H9 (cell line): Measurements from ENCODE around the gene NFE2L3. TPM values are rescaled to one million over a fixed set of nuclear protein-coding genes. Genes with fewer than 3 reads are reported as not detected.

Experiments used
- DNase-seq: peaks from one replicate; pipeline ENCODE4 v3.0.0-alpha.2; 2017
- H2AFZ ChIP-seq: one replicate; pipeline ENCODE4 v1.6.1; 2013; ENCODE audit warnings: mild to moderate bottlenecking, low read length, control low read depth, moderate library complexity
- H2AK5ac ChIP-seq: 2 replicates; pipeline ENCODE4 v1.6.1; 2013; ENCODE audit warnings: low read length, control low read depth, mixed read lengths; ENCODE audit not compliant: insufficient read length
- H2BK120ac ChIP-seq: one replicate; pipeline ENCODE4 v1.6.1; 2013; ENCODE audit warnings: low read depth, mild to moderate bottlenecking, low read length, control low read depth, inconsistent platforms; ENCODE audit not compliant: poor library complexity, severe bottlenecking
- H2BK12ac ChIP-seq: 2 replicates; pipeline ENCODE4 v1.6.1; 2013; ENCODE audit warnings: low read length, control low read depth, mixed read lengths, low read depth; ENCODE audit not compliant: insufficient read length
- H2BK15ac ChIP-seq: 2 replicates; pipeline ENCODE4 v1.6.1; 2013; ENCODE audit warnings: low read depth, low read length, control low read depth
- H2BK20ac ChIP-seq: one replicate; pipeline ENCODE4 v1.6.1; 2013; ENCODE audit warnings: low read depth, mild to moderate bottlenecking, low read length, control low read depth, inconsistent platforms; ENCODE audit not compliant: poor library complexity, severe bottlenecking
- H2BK5ac ChIP-seq: 2 replicates; pipeline ENCODE4 v1.6.1; 2013; ENCODE audit warnings: low read length, control low read depth, mixed read lengths; ENCODE audit not compliant: insufficient read length
- H3K14ac ChIP-seq: 2 replicates; pipeline ENCODE4 v1.6.1; 2013; ENCODE audit warnings: low read length, control low read depth; ENCODE audit not compliant: insufficient read depth
- H3K18ac ChIP-seq: 2 replicates; pipeline ENCODE4 v1.6.1; 2013; ENCODE audit warnings: low read depth, mild to moderate bottlenecking, mixed read lengths, low read length, control low read depth; ENCODE audit not compliant: insufficient read length
- H3K23ac ChIP-seq: 2 replicates; pipeline ENCODE4 v1.6.1; 2013; ENCODE audit warnings: low read length, control low read depth, mixed read lengths, low read depth; ENCODE audit not compliant: insufficient read length
- H3K23me2 ChIP-seq: 2 replicates; pipeline ENCODE4 v1.6.1; 2013; ENCODE audit warnings: low read depth, mild to moderate bottlenecking, mixed read lengths, low read length, control low read depth; ENCODE audit not compliant: insufficient read length, poor library complexity, severe bottlenecking
- H3K27ac ChIP-seq: 2 replicates; pipeline ENCODE4 v1.5.1; 2013; ENCODE audit warnings: low read length, control low read depth, mixed read lengths, low read depth; ENCODE audit not compliant: insufficient read length
- H3K27me3 ChIP-seq: 2 replicates; pipeline ENCODE4 v1.6.1; 2013; ENCODE audit warnings: low read length, control low read depth, inconsistent platforms; ENCODE audit not compliant: insufficient read depth
- H3K4ac ChIP-seq: 2 replicates; pipeline ENCODE4 v1.6.1; 2013; ENCODE audit warnings: low read depth, mild to moderate bottlenecking, control low read depth, inconsistent platforms, low read length, moderate library complexity
- H3K4me1 ChIP-seq: 2 replicates; pipeline ENCODE4 v1.6.1; 2013; ENCODE audit warnings: low read length, control low read depth, inconsistent platforms; ENCODE audit not compliant: insufficient read depth
- H3K4me2 ChIP-seq: 2 replicates; pipeline ENCODE4 v1.6.1; 2013; ENCODE audit warnings: low read length, control low read depth, mixed read lengths; ENCODE audit not compliant: insufficient read length, insufficient read depth
- H3K56ac ChIP-seq: 2 replicates; pipeline ENCODE4 v1.6.1; 2013; ENCODE audit warnings: low read depth, mild to moderate bottlenecking, mixed read lengths, low read length, control low read depth; ENCODE audit not compliant: insufficient read length
- H3K79me1 ChIP-seq: 2 replicates; pipeline ENCODE4 v1.6.1; 2013; ENCODE audit warnings: low read depth, mild to moderate bottlenecking, moderate library complexity, low read length, control low read depth, inconsistent platforms; ENCODE audit not compliant: insufficient read depth, poor library complexity, severe bottlenecking
- H3K79me2 ChIP-seq: 2 replicates; pipeline ENCODE4 v1.6.1; 2013; ENCODE audit warnings: low read length, control low read depth, inconsistent platforms; ENCODE audit not compliant: insufficient read depth
- H3K9ac ChIP-seq: 2 replicates; pipeline ENCODE4 v1.6.1; 2013; ENCODE audit warnings: low read length, control low read depth, mixed read lengths; ENCODE audit not compliant: insufficient read length; ENCODE audit errors: extremely low read depth
- H3K9me3 ChIP-seq: one replicate; pipeline ENCODE4 v1.6.1; 2013; ENCODE audit warnings: low read depth, low read length, inconsistent platforms; ENCODE audit not compliant: control insufficient read depth
- H3T11ph ChIP-seq: one replicate; pipeline ENCODE4 v1.6.1; 2013; ENCODE audit warnings: mild to moderate bottlenecking, low read length, control low read depth, inconsistent platforms
- H4K20me1 ChIP-seq: one replicate; pipeline ENCODE4 v1.6.1; 2013; ENCODE audit not compliant: control insufficient read depth, insufficient read length, insufficient read depth
- H4K5ac ChIP-seq: 2 replicates; pipeline ENCODE4 v1.6.1; 2013; ENCODE audit warnings: low read depth, mild to moderate bottlenecking, mixed read lengths, low read length, control low read depth; ENCODE audit not compliant: insufficient read length
- H4K8ac ChIP-seq: replicated peaks from 2 replicates; pipeline ENCODE4 v1.6.1; 2013; ENCODE audit warnings: low read length, control low read depth, mixed read lengths, low read depth; ENCODE audit not compliant: insufficient read length
- H4K91ac ChIP-seq: 2 replicates; pipeline ENCODE4 v1.6.1; 2013; ENCODE audit warnings: low read depth, mild to moderate bottlenecking, moderate library complexity, mixed read lengths, low read length, control low read depth; ENCODE audit not compliant: insufficient read length
- H3K27ac Mint-ChIP-seq, 3 experiments: 2 replicates in 2 of 3; 3 replicates in 1 of 3; pipeline ENCODE4 v1.8.0; 2020 to 2021; ENCODE audit warnings: mixed read lengths in 3 of 3, mild to moderate bottlenecking in 1 of 3, moderate library complexity in 1 of 3
- H3K27me3 Mint-ChIP-seq: 2 replicates; pipeline ENCODE4 v1.8.0; 2021; ENCODE audit warnings: low read depth, mild to moderate bottlenecking, moderate library complexity, mixed read lengths
- H3K36me3 Mint-ChIP-seq, 3 experiments: 2 replicates in 2 of 3; 3 replicates in 1 of 3; pipeline ENCODE4 v1.8.0; 2020 to 2021; ENCODE audit warnings: low read depth in 3 of 3, mixed read lengths in 3 of 3; ENCODE audit not compliant: insufficient read depth in 1 of 3
- H3K4me1 Mint-ChIP-seq, 2 experiments: 2 replicates each; pipeline ENCODE4 v1.8.0; 2020; ENCODE audit warnings: mixed read lengths in 2 of 2
- H3K4me3 Mint-ChIP-seq, 2 experiments: 2 replicates in 1 of 2; 3 replicates in 1 of 2; pipeline ENCODE4 v1.8.0; 2020 to 2021; ENCODE audit warnings: mild to moderate bottlenecking in 2 of 2, mixed read lengths in 2 of 2, moderate library complexity in 1 of 2
- H3K9me3 Mint-ChIP-seq, 2 experiments: 2 replicates in 1 of 2; 3 replicates in 1 of 2; pipeline ENCODE4 v1.8.0; 2020; ENCODE audit warnings: mild to moderate bottlenecking in 2 of 2, mixed read lengths in 2 of 2, moderate library complexity in 1 of 2
- WGBS: extraction: QIAGEN DNeasy Blood & Tissue Kit; methylation state at CpG from one replicate; pipeline ENCODE4 v1.1.7; 2013; ENCODE audit warnings: missing lambda C conversion rate, low lambda C conversion rate, mixed read lengths; ENCODE audit not compliant: insufficient read length; ENCODE audit errors: extremely low coverage; 5-methylcytosine and 5-hydroxymethylcytosine counted together
- total RNA-seq: library from RNA; stranded (reverse); gene quantifications from 2 replicates; pipeline ENCODE4 v1.2.1, GENCODE V29; 2021
- TF ChIP-seq, protein P1 (sequence below): fragments of 200-600 bp; sonication (generic); conservative IDR thresholded peaks from 3 replicates; pipeline ENCODE4 v1.8.0; 2021; ENCODE audit warnings: antibody characterized with exemption, mild to moderate bottlenecking

NFE2L3 gene
- total RNA-seq, 1 experiment from 2014 or later, result 46.9 TPM

DNA sequence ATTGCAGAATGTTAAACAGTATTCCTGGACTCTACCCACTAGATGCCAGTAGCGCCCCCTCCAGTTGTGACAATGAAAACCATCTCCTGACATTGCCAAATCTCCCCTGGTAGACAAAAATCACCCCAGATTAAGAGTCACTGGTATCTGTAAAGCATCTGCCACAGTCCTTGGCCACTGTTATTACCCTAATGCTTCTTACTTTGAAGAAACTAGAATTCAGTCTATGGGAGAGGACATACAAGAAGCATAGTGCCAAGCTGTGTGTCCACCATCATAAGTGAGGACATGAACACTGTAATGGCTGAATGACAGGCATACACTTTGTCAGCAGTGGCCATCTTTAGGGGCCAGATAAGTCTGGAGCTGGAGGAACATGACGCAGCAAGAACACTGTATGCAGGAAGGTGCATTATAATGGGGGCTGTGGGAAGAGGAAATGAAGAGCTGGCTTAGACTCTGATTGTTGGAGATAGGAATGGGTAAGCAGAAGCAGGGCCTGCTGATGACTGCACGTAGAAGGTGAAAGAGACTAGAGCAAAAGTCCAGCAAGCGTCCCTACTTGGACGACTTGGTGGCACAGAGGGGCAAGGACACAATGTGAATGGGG lies 82.0 kb downstream of the NFE2L3 start:
- no peak overlapping the region for H2BK15ac ChIP-seq
- H3K9me3 Mint-ChIP-seq, result peaks cover 4 to 7% of the 10 kb centered on the region in 2 experiments; a peak in 4 of 5 replicates
- H3K36me3 Mint-ChIP-seq, result peaks cover 0 to 4% (median 2%) of the 10 kb centered on the region in 3 experiments; a peak in 3 of 7 replicates
- no peak overlapping the region for H3K4me3 Mint-ChIP-seq
- no CpG with 5 or more reads among the region's 5 CpGs for WGBS
- no peak overlapping the region for H3K4ac ChIP-seq
- no peak overlapping the region for H4K5ac ChIP-seq
- no peak overlapping the region for H3K27ac ChIP-seq
- H3K4me1 ChIP-seq, result no peaks in the 10 kb centered on the region
- H3K18ac ChIP-seq, result no peak overlapping the region
- no peak overlapping the region for H3T11ph ChIP-seq
- no peaks in the 10 kb centered on the region for H3K79me1 ChIP-seq
- H3K4me1 Mint-ChIP-seq, result peaks cover 0 to 5% of the 10 kb centered on the region in 2 experiments; a peak in 1 of 4 replicates
- no peaks in the 10 kb centered on the region for H4K20me1 ChIP-seq
- no peak overlapping the region for H3K56ac ChIP-seq
- no peak overlapping the region for H2AK5ac ChIP-seq
- no peak overlapping the region for H3K23ac ChIP-seq
- H3K79me2 ChIP-seq, result no peaks in the 10 kb centered on the region
- H2BK20ac ChIP-seq, result no peak overlapping the region
- H3K14ac ChIP-seq, result no peak overlapping the region
- H3K27me3 ChIP-seq, result no peaks in the 10 kb centered on the region
- TF ChIP-seq, protein P1, sequence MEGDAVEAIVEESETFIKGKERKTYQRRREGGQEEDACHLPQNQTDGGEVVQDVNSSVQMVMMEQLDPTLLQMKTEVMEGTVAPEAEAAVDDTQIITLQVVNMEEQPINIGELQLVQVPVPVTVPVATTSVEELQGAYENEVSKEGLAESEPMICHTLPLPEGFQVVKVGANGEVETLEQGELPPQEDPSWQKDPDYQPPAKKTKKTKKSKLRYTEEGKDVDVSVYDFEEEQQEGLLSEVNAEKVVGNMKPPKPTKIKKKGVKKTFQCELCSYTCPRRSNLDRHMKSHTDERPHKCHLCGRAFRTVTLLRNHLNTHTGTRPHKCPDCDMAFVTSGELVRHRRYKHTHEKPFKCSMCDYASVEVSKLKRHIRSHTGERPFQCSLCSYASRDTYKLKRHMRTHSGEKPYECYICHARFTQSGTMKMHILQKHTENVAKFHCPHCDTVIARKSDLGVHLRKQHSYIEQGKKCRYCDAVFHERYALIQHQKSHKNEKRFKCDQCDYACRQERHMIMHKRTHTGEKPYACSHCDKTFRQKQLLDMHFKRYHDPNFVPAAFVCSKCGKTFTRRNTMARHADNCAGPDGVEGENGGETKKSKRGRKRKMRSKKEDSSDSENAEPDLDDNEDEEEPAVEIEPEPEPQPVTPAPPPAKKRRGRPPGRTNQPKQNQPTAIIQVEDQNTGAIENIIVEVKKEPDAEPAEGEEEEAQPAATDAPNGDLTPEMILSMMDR, result peak; percentile 33; the same call in 2 of the 3 replicates
- H2BK12ac ChIP-seq, result no peak overlapping the region
- H3K27ac Mint-ChIP-seq, result no peak overlapping the region
- H3K9ac ChIP-seq, result no peak overlapping the region
- no peak for DNase-seq
- H3K27me3 Mint-ChIP-seq, result peaks cover 2% of the 10 kb centered on the region; the same call in 1 of the 2 replicates
- H2BK5ac ChIP-seq, result no peak overlapping the region
- no peak overlapping the region for H2AFZ ChIP-seq
- no peak overlapping the region for H3K4me2 ChIP-seq
- H3K23me2 ChIP-seq, result no peaks in the 10 kb centered on the region
- no peak overlapping the region for H4K8ac ChIP-seq
- no peak overlapping the region for H4K91ac ChIP-seq
- H2BK120ac ChIP-seq, result no peak overlapping the region
- H3K9me3 ChIP-seq, result no peaks in the 10 kb centered on the region

Other genes starting within 250 kb of the NFE2L3 start
- gene HNRNPA2B1, start 48.5 kb downstream of the NFE2L3 start, total RNA-seq, result 1,123 and 1,137 TPM in 2 replicates
- gene CBX3, start 49.5 kb downstream of the NFE2L3 start, total RNA-seq, result 287 and 288 TPM in 2 replicates
- 9.4 and 9.6 TPM in 2 replicates for gene SNX10, start 139.7 kb downstream of the NFE2L3 start, total RNA-seq